HG02571 (cell line): ENCODE data around the gene UST.

Experiments used
- ATAC-seq: cut with Tn5 transposase; IDR thresholded peaks from one replicate; pipeline ENCODE4 v1.9.1; 2021; ENCODE audit warnings: mild to moderate bottlenecking, moderate library complexity; ENCODE audit not compliant: unreplicated experiment

UST gene

GRCh38 chr6:149054559-149055194, 307.8 kb downstream of the UST start:
- peak; percentile 69 for ATAC-seq

- ATAC-seq, result no peak
Measured at GRCh38 chr6:149055195-149055899, 308.5 kb downstream of the UST start.

GRCh38 chr6:149056777-149057463, 310.1 kb downstream of the UST start:
- ATAC-seq, result no peak

GRCh38 chr6:149057464-149057840, 310.6 kb downstream of the UST start:
- no peak for ATAC-seq

- no peak for ATAC-seq
Measured at GRCh38 chr6:149059557-149059956, 312.7 kb downstream of the UST start.

- ATAC-seq, result peak; percentile 77
Measured at GRCh38 chr6:149060300-149060984, 313.6 kb downstream of the UST start.

GRCh38 chr6:149060985-149061760, 314.3 kb downstream of the UST start:
- ATAC-seq, result no peak

GRCh38 chr6:149061930-149062329, 315.1 kb downstream of the UST start:
- no peak for ATAC-seq

- no peak for ATAC-seq
Measured at GRCh38 chr6:149062653-149063348, 316.0 kb downstream of the UST start.

GRCh38 chr6:149063468-149063867, 316.6 kb downstream of the UST start:
- ATAC-seq, result no peak

GRCh38 chr6:149064001-149064659, 317.3 kb downstream of the UST start:
- ATAC-seq, result no peak

- ATAC-seq, result no peak
Measured at GRCh38 chr6:149064660-149065015, 317.8 kb downstream of the UST start.

GRCh38 chr6:149065121-149065520, 318.3 kb downstream of the UST start:
- no peak for ATAC-seq

GRCh38 chr6:149065658-149066556, 319.1 kb downstream of the UST start:
- ATAC-seq, result peak; percentile 97

- ATAC-seq, result no peak
Measured at GRCh38 chr6:149071997-149072396, 325.2 kb downstream of the UST start.

- no peak for ATAC-seq
Measured at GRCh38 chr6:149074832-149075258, 328.0 kb downstream of the UST start.

GRCh38 chr6:149075616-149076354, 329.0 kb downstream of the UST start:
- no peak for ATAC-seq

GRCh38 chr6:149076355-149076734, 329.5 kb downstream of the UST start:
- no peak for ATAC-seq
